ENCODE data around the gene HILPDA.

Gene HILPDA

GRCh38 chr7:128407233-128407589 lies 48.5 kb upstream of the HILPDA start:
- TF ChIP-seq POU6F1 (CRISPR knock-in tag; IDR thresholded peaks at IDR 0.05; ENCODE audit: borderline replicate concordance, low read depth), result no peak
- TF ChIP-seq CREB5 (CRISPR knock-in tag; IDR thresholded peaks at IDR 0.05; ENCODE audit: low read depth), result no peak
- no peak for TF ChIP-seq ZFP30 (CRISPR knock-in tag; IDR thresholded peaks at IDR 0.05)
- no peak for TF ChIP-seq RARB (CRISPR knock-in tag; IDR thresholded peaks at IDR 0.05)
- TF ChIP-seq TOX (CRISPR knock-in tag; IDR thresholded peaks at IDR 0.05; ENCODE audit: borderline replicate concordance), result no peak
- TF ChIP-seq ESRRG (CRISPR knock-in tag; IDR thresholded peaks at IDR 0.05), result no peak
- TF ChIP-seq OSR1 (CRISPR knock-in tag; IDR thresholded peaks at IDR 0.05), result no peak
- no peak for TF ChIP-seq CSRNP3 (CRISPR knock-in tag; IDR thresholded peaks at IDR 0.05)
- TF ChIP-seq ARNTL (CRISPR knock-in tag; IDR thresholded peaks at IDR 0.05; ENCODE audit: borderline replicate concordance, low read depth), result no peak
- TF ChIP-seq ZNF8 (CRISPR knock-in tag; IDR thresholded peaks at IDR 0.05), result no peak
- TF ChIP-seq ZNF70 (CRISPR knock-in tag; IDR thresholded peaks at IDR 0.05), result no peak
- TF ChIP-seq CSDC2 (CRISPR knock-in tag; IDR thresholded peaks at IDR 0.05), result no peak
- TF ChIP-seq SNAI2 (CRISPR knock-in tag; IDR thresholded peaks at IDR 0.05), result no peak
- no peak for TF ChIP-seq PATZ1 (CRISPR knock-in tag; IDR thresholded peaks at IDR 0.05; ENCODE audit: borderline replicate concordance)
- ATAC-seq, result no peak

GRCh38 chr7:128407751-128408708 lies 47.6 kb upstream of the HILPDA start:
- ATAC-seq, result no peak
- TF ChIP-seq OSR1 (CRISPR knock-in tag; IDR thresholded peaks at IDR 0.05) (no peak), CSDC2 (CRISPR knock-in tag; IDR thresholded peaks at IDR 0.05) (no peak), TOX (CRISPR knock-in tag; IDR thresholded peaks at IDR 0.05; ENCODE audit: borderline replicate concordance) (no peak), ZFP3 (CRISPR knock-in tag; IDR thresholded peaks at IDR 0.05) (no peak), PPARA (CRISPR knock-in tag; IDR thresholded peaks at IDR 0.05; ENCODE audit: borderline replicate concordance) (no peak), ZNF8 (CRISPR knock-in tag; IDR thresholded peaks at IDR 0.05) (no peak), PATZ1 (CRISPR knock-in tag; IDR thresholded peaks at IDR 0.05; ENCODE audit: borderline replicate concordance) (no peak), CREB5 (CRISPR knock-in tag; IDR thresholded peaks at IDR 0.05; ENCODE audit: low read depth) (no peak)

GRCh38 chr7:128408709-128409595 lies 46.7 kb upstream of the HILPDA start:
- ATAC-seq, result no peak
- TF ChIP-seq TCF4 (CRISPR knock-in tag; IDR thresholded peaks at IDR 0.05; ENCODE audit: borderline replicate concordance) (no peak), ZNF8 (CRISPR knock-in tag; IDR thresholded peaks at IDR 0.05) (no peak), ESRRG (CRISPR knock-in tag; IDR thresholded peaks at IDR 0.05) (no peak), ISL1 (CRISPR knock-in tag; IDR thresholded peaks at IDR 0.05) (no peak), RARB (CRISPR knock-in tag; IDR thresholded peaks at IDR 0.05) (no peak), OSR1 (CRISPR knock-in tag; IDR thresholded peaks at IDR 0.05) (no peak), ZFP3 (CRISPR knock-in tag; IDR thresholded peaks at IDR 0.05) (no peak), CSRNP3 (CRISPR knock-in tag; IDR thresholded peaks at IDR 0.05) (no peak), ZNF565 (CRISPR knock-in tag; conservative IDR thresholded peaks at IDR 0.05; ENCODE audit: low read depth) (no peak), ZC3H10 (CRISPR knock-in tag; IDR thresholded peaks at IDR 0.05) (no peak), CREB5 (CRISPR knock-in tag; IDR thresholded peaks at IDR 0.05; ENCODE audit: low read depth) (no peak), ZNF70 (CRISPR knock-in tag; IDR thresholded peaks at IDR 0.05) (no peak), ZFP30 (CRISPR knock-in tag; IDR thresholded peaks at IDR 0.05) (no peak), CSDC2 (CRISPR knock-in tag; IDR thresholded peaks at IDR 0.05) (no peak), SNAI2 (CRISPR knock-in tag; IDR thresholded peaks at IDR 0.05) (no peak), PPARA (CRISPR knock-in tag; IDR thresholded peaks at IDR 0.05; ENCODE audit: borderline replicate concordance) (no peak)
